Nephron progenitor cell (in vitro differentiated cells): Measurements from ENCODE around the gene PAX7.

Experiments used
- DNase-seq: peaks from one replicate; pipeline ENCODE4 v3.0.0; 2021
- H3K27ac Mint-ChIP-seq: 2 replicates; pipeline ENCODE4 v1.8.0; 2021; ENCODE audit warnings: mild to moderate bottlenecking, moderate library complexity, mixed read lengths
- H3K27me3 Mint-ChIP-seq: 2 replicates; pipeline ENCODE4 v1.8.0; 2021; ENCODE audit warnings: mild to moderate bottlenecking, low read depth, mixed read lengths; ENCODE audit not compliant: poor library complexity
- H3K36me3 Mint-ChIP-seq: 2 replicates; pipeline ENCODE4 v1.8.0; 2021; ENCODE audit warnings: low read depth, mixed read lengths
- H3K4me1 Mint-ChIP-seq: 2 replicates; pipeline ENCODE4 v1.8.0; 2021; ENCODE audit warnings: mixed read lengths
- H3K4me3 Mint-ChIP-seq: 2 replicates; pipeline ENCODE4 v1.8.0; 2021; ENCODE audit warnings: mild to moderate bottlenecking, moderate library complexity, mixed read lengths
- H3K9me3 Mint-ChIP-seq: 2 replicates; pipeline ENCODE4 v1.8.0; 2021; ENCODE audit warnings: mild to moderate bottlenecking, moderate library complexity, mixed read lengths
- CTCF ChIP-seq: fragments of 200-600 bp; sonication (generic); IDR thresholded peaks from 2 replicates; pipeline ENCODE4 v1.5.0; 2021; ENCODE audit warnings: antibody characterized with exemption

PAX7 gene

DNA sequence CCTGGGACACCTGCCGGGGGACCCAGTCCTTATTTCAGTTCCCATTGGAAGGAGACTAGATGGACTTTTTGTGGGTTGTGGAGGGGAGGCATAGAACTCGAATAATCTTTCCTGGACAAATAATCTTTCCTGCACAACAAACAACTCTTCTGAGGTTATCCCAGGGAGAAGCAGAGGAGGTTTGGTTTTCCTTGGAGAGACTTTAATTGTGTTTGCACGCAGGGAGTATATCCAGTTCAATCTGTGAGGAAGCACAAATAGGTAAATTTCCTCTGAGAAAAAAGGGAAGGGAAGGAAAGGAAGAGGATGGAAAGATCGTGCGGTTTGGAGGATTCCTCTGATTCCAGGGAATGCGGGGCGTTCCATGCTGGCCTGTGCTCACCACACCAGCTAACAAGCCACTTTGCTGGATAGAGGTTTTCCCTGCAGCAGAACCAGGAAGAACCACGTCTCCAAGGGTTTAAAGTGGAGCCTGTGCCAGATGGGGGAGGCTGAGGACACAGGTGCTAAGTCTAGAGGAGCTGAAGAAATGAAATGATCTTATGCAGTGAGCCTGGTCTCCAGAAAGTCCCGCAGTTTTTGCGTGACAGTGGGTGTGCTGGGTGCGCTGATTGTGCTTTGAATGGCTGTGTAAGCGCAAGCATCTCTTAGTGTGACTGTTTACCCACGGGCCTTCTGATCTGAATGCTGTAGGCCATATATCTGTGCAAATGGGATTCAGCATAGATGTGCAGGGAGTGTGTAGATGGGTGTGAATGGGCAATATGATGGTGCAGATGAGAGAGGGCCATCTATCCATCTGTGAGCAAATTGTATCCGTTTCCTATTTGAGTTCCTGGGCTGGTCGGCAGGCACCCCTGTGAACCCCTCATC lies 7.6 kb downstream of the PAX7 start:
- TF ChIP-seq CTCF, result no peak
- Mint-ChIP-seq H3K4me3 (no peak overlapping the region), H3K27ac (no peak overlapping the region), H3K4me1 (peaks cover 70% of the 10 kb centered on the region), H3K9me3 (no peaks in the 10 kb centered on the region), H3K27me3 (peaks cover 100% of the 10 kb centered on the region), H3K36me3 (no peaks in the 10 kb centered on the region)
- no peak for DNase-seq

- H3K27me3 Mint-ChIP-seq, result peaks cover 100% of the 10 kb centered on the region
- no peak overlapping the region for H3K27ac Mint-ChIP-seq
- no peak for DNase-seq
- no peak overlapping the region for H3K4me3 Mint-ChIP-seq
- no peak for TF ChIP-seq CTCF
- H3K4me1 Mint-ChIP-seq, result peaks cover 66% of the 10 kb centered on the region
- H3K9me3 Mint-ChIP-seq, result no peaks in the 10 kb centered on the region
- H3K36me3 Mint-ChIP-seq, result no peaks in the 10 kb centered on the region
These were observed 8.3 kb downstream of the PAX7 start for GRCh38 chr1:18638835-18639364.

GRCh38 chr1:18639368-18640055 lies 8.9 kb downstream of the PAX7 start:
- peaks cover 66% of the 10 kb centered on the region for H3K4me1 Mint-ChIP-seq
- peak overlapping the region; percentile 54 for H3K4me3 Mint-ChIP-seq
- no peaks in the 10 kb centered on the region for H3K36me3 Mint-ChIP-seq
- H3K9me3 Mint-ChIP-seq, result no peaks in the 10 kb centered on the region
- TF ChIP-seq CTCF, result no peak
- peaks cover 100% of the 10 kb centered on the region for H3K27me3 Mint-ChIP-seq
- H3K27ac Mint-ChIP-seq, result no peak overlapping the region
- DNase-seq, result no peak

DNA sequence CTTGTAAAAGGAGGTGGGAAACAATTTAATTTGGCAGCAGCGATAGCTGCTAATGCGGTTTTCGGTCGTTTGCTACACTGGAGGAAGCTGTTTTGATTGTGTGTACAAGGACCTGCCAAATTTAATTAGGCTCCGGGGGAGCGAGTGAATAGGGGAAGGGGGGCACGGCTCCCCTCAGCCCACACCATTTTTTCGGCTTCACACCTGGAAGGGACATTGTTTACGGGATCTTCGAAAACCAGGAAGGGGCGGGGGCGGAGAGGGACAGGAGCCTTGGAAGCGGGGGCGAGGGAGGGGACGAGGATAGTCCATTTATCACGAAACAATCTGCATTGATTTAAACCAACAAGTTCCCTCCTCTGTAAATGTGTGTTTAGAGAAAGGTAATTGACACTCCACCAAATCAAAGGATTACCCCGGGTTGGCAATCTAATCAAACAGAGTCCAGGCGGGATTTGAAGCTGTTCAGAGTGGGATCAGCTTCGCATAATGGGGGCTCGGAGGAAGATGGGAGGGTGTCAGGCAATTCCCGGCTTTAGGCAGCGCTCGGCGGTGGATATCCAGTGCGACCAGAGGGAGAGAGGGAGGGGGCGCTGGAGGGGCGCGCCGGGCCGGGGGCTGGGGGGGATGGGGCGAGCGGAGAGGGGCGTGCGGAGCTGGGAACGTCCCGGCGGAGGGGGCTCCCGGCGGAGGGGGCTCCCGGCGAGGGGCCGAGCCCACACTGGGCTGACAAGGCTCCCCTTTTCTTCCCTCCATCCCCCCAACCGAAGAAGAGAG lies 9.8 kb downstream of the PAX7 start:
- Mint-ChIP-seq H3K36me3 (no peaks in the 10 kb centered on the region), H3K9me3 (no peaks in the 10 kb centered on the region), H3K4me1 (peaks cover 75% of the 10 kb centered on the region), H3K27me3 (peaks cover 100% of the 10 kb centered on the region), H3K4me3 (peak overlapping the region; percentile 54), H3K27ac (no peak overlapping the region)
- TF ChIP-seq CTCF, result no peak
- DNase-seq, result no peak

GRCh38 chr1:18641005-18641941 lies 10.6 kb downstream of the PAX7 start:
- Mint-ChIP-seq H3K27me3 (peaks cover 100% of the 10 kb centered on the region), H3K27ac (no peak overlapping the region), H3K9me3 (no peaks in the 10 kb centered on the region), H3K36me3 (no peaks in the 10 kb centered on the region), H3K4me3 (peak overlapping the region; percentile 48), H3K4me1 (peaks cover 75% of the 10 kb centered on the region)
- no peak for TF ChIP-seq CTCF
- DNase-seq, result no peak
